HepG2 (cell line): ENCODE results near the gene HCFC1R1. TPM values are rescaled to one million over a fixed set of nuclear protein-coding genes. Genes with fewer than 3 reads are reported as not detected.

ENCODE experiments used
- ATAC-seq: fragments of 200-7000 bp; cut with Tn5 transposase; 3 replicates; pipeline ENCODE4 v1.9.1; 2020; ENCODE audit warnings: mild to moderate bottlenecking, moderate library complexity
- BruUV-seq: library from RNA; stranded (reverse); fragments of 400-500 nt; replicated peaks from 2 replicates; lab custom pipeline; 2021; lab: Mats Ljungman, UMichigan
- CTCF ChIA-PET: fragments of 300-600 bp; formaldehyde crosslinking; extraction: SDS; loops from one replicate; lab custom pipeline; 2021; ENCODE audit warnings: low total read pairs, inconsistent platforms, low intra/inter-chr PET ratio; lab: Yijun Ruan, JAX
- POLR2A ChIA-PET: fragments of 350-600 bp; sonication (Branson Sonifier 250); formaldehyde crosslinking; loops from one replicate; lab custom pipeline; 2020; ENCODE audit warnings: antibody characterized with exemption, inconsistent platforms; lab: Yijun Ruan, JAX
- DNase-seq: peaks from one replicate; pipeline ENCODE4 v3.0.0-alpha.2; 2015; ENCODE audit warnings: low spot score
- FAIRE-seq: peaks from 3 replicates; lab custom pipeline; 2011; peaks lifted over from hg19 to GRCh38; lab: Jason Lieb, UNC
- H2AFZ ChIP-seq: one replicate; pipeline ENCODE4 v1.6.1; 2011; ENCODE audit warnings: low read length, inconsistent platforms
- H3K27ac ChIP-seq: fragments of 300-600 bp; 3 replicates; pipeline ENCODE4 v1.8.0; 2011; ENCODE audit warnings: mixed run types, mild to moderate bottlenecking, mixed read lengths, low read length, inconsistent platforms; ENCODE audit not compliant: insufficient read depth; ENCODE audit errors: extremely low read length
- H3K27me3 ChIP-seq, 2 experiments: fragments of 200-600 bp in 1 of 2; 2 replicates in 1 of 2; 3 replicates in 1 of 2; pipeline versions ENCODE4 v1.6.0 to v1.8.0; 2011; ENCODE audit warnings: low read length in 2 of 2, mild to moderate bottlenecking in 2 of 2, moderate library complexity in 2 of 2, inconsistent platforms in 1 of 2; ENCODE audit not compliant: insufficient read depth in 2 of 2, control insufficient read depth in 1 of 2
- H3K36me3 ChIP-seq, 2 experiments: fragments of 200-600 bp in 1 of 2; replicated peaks in 1 of 2; 2 replicates in 1 of 2; 3 replicates in 1 of 2; pipeline versions ENCODE4 v1.5.1 to v1.8.0; 2011; ENCODE audit warnings: low read length in 2 of 2, inconsistent platforms in 1 of 2; ENCODE audit not compliant: insufficient read depth in 2 of 2, control insufficient read depth in 1 of 2
- H3K4me1 ChIP-seq: 2 replicates; pipeline ENCODE4 v1.5.1; 2012; ENCODE audit warnings: low read length, inconsistent platforms; ENCODE audit not compliant: insufficient read depth
- H3K4me2 ChIP-seq: 2 replicates; pipeline ENCODE4 v1.6.0; 2011; ENCODE audit warnings: low read depth, low read length, inconsistent platforms
- H3K4me3 ChIP-seq, 3 experiments: fragments of 200-600 bp in 1 of 3; sonication (generic), shearing (Covaris generic) in 1 of 3; replicated peaks in 1 of 3; 2 replicates each; pipeline ENCODE4 v1.5.1; 2011 to 2016; ENCODE audit warnings: low read length in 3 of 3, inconsistent platforms in 2 of 3, low read depth in 2 of 3, mild to moderate bottlenecking in 2 of 3, control low read depth in 1 of 3, mixed read lengths in 1 of 3; ENCODE audit not compliant: insufficient read depth in 1 of 3
- H3K79me2 ChIP-seq: one replicate; pipeline ENCODE4 v1.6.1; 2011; ENCODE audit warnings: low read length, inconsistent platforms; ENCODE audit not compliant: insufficient read depth
- H3K9ac ChIP-seq: 2 replicates; pipeline ENCODE4 v1.6.0; 2011; ENCODE audit warnings: mild to moderate bottlenecking, low read depth, low read length, inconsistent platforms; ENCODE audit not compliant: insufficient read depth
- H3K9me3 ChIP-seq: 2 replicates; pipeline ENCODE4 v1.5.1; 2012; ENCODE audit warnings: mild to moderate bottlenecking, low read length
- H4K20me1 ChIP-seq: 2 replicates; pipeline ENCODE4 v1.6.0; 2011; ENCODE audit warnings: inconsistent platforms, mild to moderate bottlenecking, low read length, moderate library complexity; ENCODE audit not compliant: insufficient read depth
- AHR ChIP-seq: IDR thresholded peaks from 2 replicates; pipeline ENCODE4 v1.6.1; 2018; ENCODE audit warnings: missing genetic modification reagents, missing compliant biosample characterization
- CBX1 ChIP-seq: IDR thresholded peaks from one replicate; pipeline ENCODE4 v1.6.1; 2016; ENCODE audit warnings: antibody characterized with exemption, low read depth
- DR1 ChIP-seq: sonication (generic); formaldehyde crosslinking; IDR thresholded peaks from 2 replicates; pipeline ENCODE4 v1.8.0; 2021; ENCODE audit warnings: mild to moderate bottlenecking, missing genetic modification reagents, inconsistent platforms
- FOXA1 ChIP-seq, 2 experiments: fragments of 450-650 bp in 1 of 2; sonication (generic) in 1 of 2; formaldehyde crosslinking in 1 of 2; IDR thresholded peaks; 2 replicates each; pipeline versions ENCODE4 v1.4.0 to v1.6.1; 2016 to 2020; ENCODE audit warnings: missing genetic modification reagents in 1 of 2
- NFE2 ChIP-seq: sonication (generic); formaldehyde crosslinking; IDR thresholded peaks from 2 replicates; pipeline ENCODE4 v1.4.0; 2020; ENCODE audit warnings: missing genetic modification reagents
- PCBP1 ChIP-seq: fragments of 200-400 bp; formaldehyde crosslinking; IDR thresholded peaks from 2 replicates; pipeline ENCODE4 v1.6.1; 2017; ENCODE audit warnings: mild to moderate bottlenecking, low read depth, low read length, borderline replicate concordance
- PRDM15 ChIP-seq: sonication (generic); formaldehyde crosslinking; IDR thresholded peaks from 2 replicates; pipeline ENCODE4 v1.4.0; 2020; ENCODE audit warnings: missing genetic modification reagents
- SMAD1 ChIP-seq: sonication (generic); formaldehyde crosslinking; IDR thresholded peaks from 2 replicates; pipeline ENCODE4 v1.4.0; 2020; ENCODE audit warnings: missing genetic modification reagents, low read depth, mild to moderate bottlenecking, borderline replicate concordance
- SOX13 ChIP-seq, 3 experiments: fragments of 450-650 bp in 1 of 3; sonication (generic) in 1 of 3; formaldehyde crosslinking in 1 of 3; IDR thresholded peaks in 2 of 3; conservative IDR thresholded peaks in 1 of 3; 2 replicates each; pipeline versions ENCODE4 v1.5.0 to v1.6.1; 2016 to 2020; ENCODE audit warnings: antibody characterized with exemption in 1 of 3, mild to moderate bottlenecking in 1 of 3, missing compliant biosample characterization in 1 of 3, missing genetic modification reagents in 1 of 3, moderate library complexity in 1 of 3
- STAT5B ChIP-seq: sonication (generic); formaldehyde crosslinking; IDR thresholded peaks from 2 replicates; pipeline ENCODE4 v1.4.0; 2020; ENCODE audit warnings: missing genetic modification reagents
- STAT6 ChIP-seq: sonication (generic); formaldehyde crosslinking; IDR thresholded peaks from 2 replicates; pipeline ENCODE4 v1.4.0; 2020; ENCODE audit warnings: missing genetic modification reagents, mild to moderate bottlenecking, borderline replicate concordance
- TCF12 ChIP-seq, 2 experiments: fragments of 450-650 bp in 1 of 2; sonication (generic) in 1 of 2; formaldehyde crosslinking in 1 of 2; IDR thresholded peaks; 2 replicates each; pipeline versions ENCODE4 v1.6.1 to v1.8.0; 2017 to 2022; ENCODE audit warnings: antibody characterized with exemption in 1 of 2, mild to moderate bottlenecking in 1 of 2, missing genetic modification reagents in 1 of 2, moderate library complexity in 1 of 2
- ZBED4 ChIP-seq: sonication (generic); formaldehyde crosslinking; IDR thresholded peaks from 2 replicates; pipeline ENCODE4 v1.4.0; 2020; ENCODE audit warnings: missing genetic modification reagents, borderline replicate concordance
- ZNF501 ChIP-seq: sonication (generic); formaldehyde crosslinking; IDR thresholded peaks from 2 replicates; pipeline ENCODE4 v1.5.1; 2020; ENCODE audit warnings: mild to moderate bottlenecking, moderate library complexity, missing genetic modification reagents
- WGBS: methylation state at CpG from one replicate; pipeline ENCODE4 v1.1.6; 2017; ENCODE audit warnings: low lambda C conversion rate; 5-methylcytosine and 5-hydroxymethylcytosine counted together
- in situ Hi-C: cut with HindIII; loops from 2 replicates; pipeline ENCODE4 v1.10.0; 2017; ENCODE audit warnings: low pct_unique_long_range_greater_than_20kb; ENCODE audit not compliant: extremely low pct_ligation_motif_present
- intact Hi-C: fragments of 100-400 bp; cut with micrococcal nuclease; formaldehyde crosslinking; loops from one replicate; pipeline ENCODE4 v1.10.0; 2022; ENCODE audit not compliant: unreplicated experiment
- polyA plus RNA-seq, 8 experiments: library from polyadenylated mRNA; depleted of rRNA in 3 of 8; stranded (reverse) in 7 of 8; unstranded in 1 of 8; fragments of >200 nt; fragmentation: Illumina TruSeq in 4 of 8; extraction: Trizol in 4 of 8; gene quantifications; 2 replicates each; pipeline versions ENCODE4 v1.2.1 to v1.2.3, GENCODE V29; 2011 to 2016; ENCODE audit warnings: low read depth in 4 of 8, missing spikeins in 1 of 8, mixed read lengths in 1 of 8; ENCODE audit not compliant: insufficient read depth in 1 of 8
- total RNA-seq, 5 experiments: library from RNA; depleted of rRNA; stranded (reverse); fragments of >200 nt; fragmentation: Illumina TruSeq; extraction: Trizol; gene quantifications; 2 replicates each; pipeline ENCODE4 v1.2.3, GENCODE V29; 2016; ENCODE audit warnings: low read depth in 1 of 5

The HCFC1R1 gene
- total and polyA plus RNA-seq, 2 of the 13 experiments (the other 11 are each of a cell fraction or from before 2014, with no cell fraction given): 13.8 to 16.1 TPM

- POLR2A ChIA-PET: interaction anchor here (0.9 to 2.0 kb wide), 3 partner anchors 21 to 46 kb away, joined by 3 to 5 read pairs (median 4); partner anchors contain the start of genes HCFC1R1 and THOC6
- FAIRE-seq: no peak
- TF ChIP-seq ZBED4 (no peak), STAT5B (CRISPR knock-in tag) (no peak), TCF12 (IDR thresholded peaks at IDR 0.05) (no peak), TCF12 (CRISPR knock-in tag; IDR thresholded peaks at IDR 0.05) (no peak), ZNF501 (no peak), STAT6 (CRISPR knock-in tag) (no peak), PRDM15 (no peak), PCBP1 (no peak), SMAD1 (no peak), FOXA1 (IDR thresholded peaks at IDR 0.05) (no peak), FOXA1 (CRISPR knock-in tag; IDR thresholded peaks at IDR 0.05) (no peak), CBX1 (no peak), AHR (no peak), SOX13 (IDR thresholded peaks at IDR 0.05) (no peak), SOX13 (CRISPR knock-in tag; conservative IDR thresholded peaks at IDR 0.05 in 1 of 2, IDR thresholded peaks at IDR 0.05 in 1 of 2) (no peak), DR1 (no peak), NFE2 (CRISPR knock-in tag) (no peak)
Observed at GRCh38 chr16:2999929-3000328, 23.8 kb downstream of the HCFC1R1 start.

More at GRCh38 chr16:2999929-3000328, 23.8 kb downstream of the HCFC1R1 start:
- BruUV-seq: no TSS peak
- no peaks in the 10 kb centered on the region for H3K36me3 ChIP-seq
- CTCF ChIA-PET: no interaction called here
- H3K79me2 ChIP-seq: no peaks in the 10 kb centered on the region
- no peaks in the 10 kb centered on the region for H4K20me1 ChIP-seq
- WGBS: 84% methylated on average over 6 of the region's 6 CpGs
- H3K4me1 ChIP-seq: peaks cover 11% of the 10 kb centered on the region
- no peaks in the 10 kb centered on the region for H3K27me3 ChIP-seq
- no peak for DNase-seq
- no peak for ATAC-seq
- no peak overlapping the region for H3K4me2 ChIP-seq
- H3K27ac ChIP-seq: no peak overlapping the region
- H3K4me3 ChIP-seq: no peak overlapping the region
- no peak overlapping the region for H2AFZ ChIP-seq
- H3K9me3 ChIP-seq: no peaks in the 10 kb centered on the region
- intact Hi-C loops: no loop called here
- no peak overlapping the region for H3K9ac ChIP-seq
- in situ Hi-C loops: no loop called here
